Measurements from ENCODE around the gene SERTAD1.
"Not testable (repeated sequence)": the region's sequence is repeated elsewhere in the genome, so short reads cannot be mapped to it uniquely, and the experiment has no call there.

Gene SERTAD1

GRCh38 chr19:40453151-40453735 is 27.5 kb upstream of the SERTAD1 start:
- in situ Hi-C loops (cut with MboI; ENCODE audit: low sequenced_read_pairs) = no loop called here

GRCh38 chr19:40452016-40452415 is 26.2 kb upstream of the SERTAD1 start:
- in situ Hi-C loops (cut with MboI; ENCODE audit: low sequenced_read_pairs) = no loop called here

GRCh38 chr19:40450664-40451063 is 24.9 kb upstream of the SERTAD1 start:
- in situ Hi-C loops (cut with MboI; ENCODE audit: low sequenced_read_pairs) = no loop called here

GRCh38 chr19:40449506-40449905 is 23.7 kb upstream of the SERTAD1 start:
- in situ Hi-C loops (cut with MboI; ENCODE audit: low sequenced_read_pairs) = no loop called here

- in situ Hi-C loops (cut with MboI; ENCODE audit: low sequenced_read_pairs) = no loop called here
Measured at GRCh38 chr19:40446263-40446784, 20.5 kb upstream of the SERTAD1 start.

GRCh38 chr19:40445780-40446262 is 20.0 kb upstream of the SERTAD1 start:
- in situ Hi-C loops (cut with MboI; ENCODE audit: low sequenced_read_pairs) = no loop called here

GRCh38 chr19:40444825-40445312 is 19.1 kb upstream of the SERTAD1 start:
- in situ Hi-C loops (cut with MboI; ENCODE audit: low sequenced_read_pairs) = no loop called here

GRCh38 chr19:40444000-40444824 is 18.4 kb upstream of the SERTAD1 start, which contains the start of gene SERTAD3:
TSS of gene SERTAD3 (minus strand) at chr19:40444335. CDS start at chr19:40442080, 2,255 bp downstream.
- in situ Hi-C loops (cut with MboI; ENCODE audit: low sequenced_read_pairs) = no loop called here

GRCh38 chr19:40443131-40443999 is 17.6 kb upstream of the SERTAD1 start:
- in situ Hi-C loops (cut with MboI; ENCODE audit: low sequenced_read_pairs) = no loop called here

GRCh38 chr19:40442328-40443130 is 16.7 kb upstream of the SERTAD1 start:
- in situ Hi-C loops (cut with MboI; ENCODE audit: low sequenced_read_pairs) = no loop called here

GRCh38 chr19:40441719-40442253 is 16.0 kb upstream of the SERTAD1 start:
- in situ Hi-C loops (cut with MboI; ENCODE audit: low sequenced_read_pairs) = no loop called here

GRCh38 chr19:40438284-40438683 is 12.5 kb upstream of the SERTAD1 start:
- in situ Hi-C loops (cut with MboI; ENCODE audit: low sequenced_read_pairs) = no loop called here

- in situ Hi-C loops (cut with MboI; ENCODE audit: low sequenced_read_pairs) = no loop called here
Measured at GRCh38 chr19:40433391-40434216, 7.8 kb upstream of the SERTAD1 start.

- in situ Hi-C loops (cut with MboI; ENCODE audit: low sequenced_read_pairs) = not testable (repeated sequence)
Measured at GRCh38 chr19:40432760-40433159, 7.0 kb upstream of the SERTAD1 start.

- in situ Hi-C loops (cut with MboI; ENCODE audit: low sequenced_read_pairs) = no loop called here
Measured at GRCh38 chr19:40431698-40432097, 5.9 kb upstream of the SERTAD1 start.

GRCh38 chr19:40430242-40430641 is 4.5 kb upstream of the SERTAD1 start:
- in situ Hi-C loops (cut with MboI; ENCODE audit: low sequenced_read_pairs) = not testable (repeated sequence)

- in situ Hi-C loops (cut with MboI; ENCODE audit: low sequenced_read_pairs) = not testable (repeated sequence)
Measured at GRCh38 chr19:40428197-40428596, 2.4 kb upstream of the SERTAD1 start.

- in situ Hi-C loops (cut with MboI; ENCODE audit: low sequenced_read_pairs) = no loop called here
Measured at GRCh38 chr19:40424637-40425449, 949 bp downstream of the SERTAD1 start.
